GM20431 (cell line): ENCODE measurements around the gene CCDC15.

Experiments
- in situ Hi-C: fragments of 300-500 bp; cut with MseI, MboI; formaldehyde crosslinking; loops from one replicate; pipeline ENCODE4 v1.15.0; 2020; ENCODE audit warnings: low sequenced_read_pairs; ENCODE audit not compliant: unreplicated experiment

CCDC15 gene

GRCh38 chr11:125057693-125058016, 103.7 kb downstream of the CCDC15 start:
- in situ Hi-C loops = no loop called here

GRCh38 chr11:125061281-125061680, 107.3 kb downstream of the CCDC15 start:
- in situ Hi-C loops = no loop called here

- in situ Hi-C loops = no loop called here
Observed at GRCh38 chr11:125062218-125062930, 108.4 kb downstream of the CCDC15 start.

GRCh38 chr11:125062931-125063428, 109.0 kb downstream of the CCDC15 start, which contains the start of gene SLC37A2:
Gene SLC37A2, plus strand, starts transcription at chr11:125063305. Its CDS starts 63 bp downstream, at chr11:125063368.
- in situ Hi-C loops = no loop called here

GRCh38 chr11:125063429-125064043, 109.5 kb downstream of the CCDC15 start:
- in situ Hi-C loops = no loop called here

- in situ Hi-C loops = no loop called here
Observed at GRCh38 chr11:125064070-125064469, 110.1 kb downstream of the CCDC15 start.

GRCh38 chr11:125068368-125068767, 114.4 kb downstream of the CCDC15 start:
- in situ Hi-C loops = no loop called here

- in situ Hi-C loops = no loop called here
Observed at GRCh38 chr11:125069008-125069407, 115.0 kb downstream of the CCDC15 start.

- in situ Hi-C loops = no loop called here
Observed at GRCh38 chr11:125069796-125070195, 115.8 kb downstream of the CCDC15 start.

- in situ Hi-C loops = no loop called here
Observed at GRCh38 chr11:125070699-125071254, 116.8 kb downstream of the CCDC15 start.

GRCh38 chr11:125071435-125071834, 117.4 kb downstream of the CCDC15 start:
- in situ Hi-C loops = no loop called here

GRCh38 chr11:125071846-125072217, 117.8 kb downstream of the CCDC15 start:
- in situ Hi-C loops = no loop called here

- in situ Hi-C loops = no loop called here
Observed at GRCh38 chr11:125072218-125072960, 118.4 kb downstream of the CCDC15 start.

GRCh38 chr11:125072961-125073590, 119.1 kb downstream of the CCDC15 start:
- in situ Hi-C loops = no loop called here

- in situ Hi-C loops = no loop called here
Observed at GRCh38 chr11:125073616-125074483, 119.8 kb downstream of the CCDC15 start.

- in situ Hi-C loops = no loop called here
Observed at GRCh38 chr11:125074511-125075241, 120.7 kb downstream of the CCDC15 start.

GRCh38 chr11:125075242-125075625, 121.2 kb downstream of the CCDC15 start:
- in situ Hi-C loops = no loop called here

GRCh38 chr11:125075900-125076317, 121.9 kb downstream of the CCDC15 start:
- in situ Hi-C loops = no loop called here
